GM18909 (cell line): ENCODE results near the gene APLNR.

ENCODE experiments used
- ATAC-seq: cut with Tn5 transposase; IDR thresholded peaks from one replicate; pipeline ENCODE4 v1.9.1; 2021; ENCODE audit warnings: mild to moderate bottlenecking; ENCODE audit not compliant: unreplicated experiment, poor library complexity

The APLNR gene

DNA sequence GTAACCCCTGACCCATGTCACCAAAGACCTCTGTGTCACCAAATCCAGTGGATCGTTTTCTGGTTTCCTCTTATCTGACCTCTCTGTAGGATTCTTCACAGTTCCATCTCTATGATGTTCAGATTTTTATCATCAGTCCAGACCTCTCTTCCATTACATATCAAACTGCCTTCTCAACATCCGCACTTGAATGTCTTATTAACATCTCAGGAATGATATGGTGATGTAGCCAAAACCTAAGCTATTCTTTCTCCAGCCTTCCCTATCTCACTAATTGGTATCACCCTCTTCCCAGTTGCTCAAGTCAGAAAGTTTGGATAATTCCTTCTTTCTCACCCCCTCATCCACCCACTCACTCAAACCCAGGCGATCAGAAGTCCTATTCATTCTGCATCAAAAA, 13.4 kb downstream of the APLNR start:
- no peak for ATAC-seq

DNA sequence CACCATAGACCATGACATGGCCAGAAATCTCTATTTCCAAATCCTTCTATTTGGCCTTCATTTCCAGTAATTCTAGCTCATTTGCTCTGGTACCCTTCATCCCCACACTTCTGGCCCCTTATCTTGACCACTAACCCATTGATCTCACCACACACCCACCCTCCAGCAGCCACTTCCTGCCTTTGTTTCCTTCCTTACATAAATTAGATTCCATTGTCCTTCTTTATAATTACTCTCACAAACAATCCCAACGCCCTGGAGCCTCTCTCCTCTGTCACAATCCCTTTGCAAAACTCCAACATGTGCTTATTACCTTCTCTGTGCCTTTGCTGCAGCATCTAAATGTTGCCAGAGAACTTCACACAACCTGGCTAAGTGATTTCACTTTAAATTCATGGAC, 14.8 kb downstream of the APLNR start:
- no peak for ATAC-seq

DNA sequence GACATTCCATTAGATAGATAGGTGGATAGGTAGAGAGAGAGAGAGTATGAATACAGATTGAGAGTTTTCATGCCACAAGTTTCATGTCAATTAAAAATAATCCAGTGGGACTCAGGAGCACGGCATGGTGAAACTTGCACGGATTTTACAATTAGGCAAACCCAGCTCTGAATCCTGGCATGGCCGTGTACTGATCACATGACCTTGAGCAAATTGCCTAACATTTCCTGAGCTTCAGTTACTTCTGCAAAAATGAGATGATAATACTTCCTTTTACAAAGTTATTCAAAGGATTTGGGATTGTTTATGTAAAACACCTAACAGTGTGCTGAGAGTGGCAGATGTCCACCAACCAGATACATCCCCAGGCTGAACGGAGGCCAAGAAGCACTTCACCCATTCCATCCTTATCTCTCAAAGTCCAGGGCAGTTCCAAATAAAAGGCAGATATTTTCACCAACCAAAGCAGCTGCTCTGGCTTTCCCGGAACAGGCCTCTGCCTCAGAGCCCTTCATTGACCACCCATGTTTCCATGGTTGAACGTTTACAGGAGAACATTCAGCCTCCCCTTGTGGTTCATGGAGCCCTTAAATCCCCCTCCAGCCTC, 17.9 kb downstream of the APLNR start:
- no peak for ATAC-seq

DNA sequence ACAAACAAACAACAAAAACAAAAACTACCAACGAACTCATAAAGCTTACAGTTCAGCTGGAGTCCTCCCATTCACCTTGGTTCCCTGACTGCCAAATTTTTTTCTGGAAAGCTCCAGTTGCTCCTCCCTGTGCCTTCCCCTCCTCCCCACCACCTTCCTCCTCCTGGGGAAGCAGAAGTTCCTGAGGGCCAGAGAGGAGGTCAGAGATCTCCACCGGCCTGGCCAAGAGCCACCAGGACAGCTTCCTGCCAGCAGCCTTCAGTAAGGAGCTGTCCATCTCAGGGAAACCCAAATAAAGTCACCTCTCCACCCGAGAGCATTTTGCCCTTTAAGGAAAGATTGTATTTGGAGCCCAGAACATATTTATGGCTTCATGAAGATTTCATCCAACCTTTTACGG, 20.0 kb downstream of the APLNR start:
- ATAC-seq, result no peak

DNA sequence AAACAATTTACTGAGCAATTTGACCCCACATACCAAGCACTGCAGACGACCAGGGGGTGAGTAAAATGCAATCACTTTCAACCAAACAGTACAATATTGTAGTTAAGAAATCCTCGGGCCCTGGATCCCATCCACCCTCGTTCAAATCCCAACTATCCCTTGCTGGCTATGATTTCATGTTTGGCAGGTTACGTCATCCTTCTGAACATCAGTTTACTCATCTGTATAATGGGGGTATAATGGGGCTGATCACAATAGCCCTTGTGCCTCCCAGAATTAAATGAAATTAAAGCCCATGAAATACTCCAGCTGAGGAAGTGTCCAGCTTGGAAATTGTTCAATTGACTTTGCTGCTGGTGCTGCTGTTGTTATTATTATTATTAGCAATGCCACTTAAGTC, 20.6 kb downstream of the APLNR start:
- no peak for ATAC-seq

DNA sequence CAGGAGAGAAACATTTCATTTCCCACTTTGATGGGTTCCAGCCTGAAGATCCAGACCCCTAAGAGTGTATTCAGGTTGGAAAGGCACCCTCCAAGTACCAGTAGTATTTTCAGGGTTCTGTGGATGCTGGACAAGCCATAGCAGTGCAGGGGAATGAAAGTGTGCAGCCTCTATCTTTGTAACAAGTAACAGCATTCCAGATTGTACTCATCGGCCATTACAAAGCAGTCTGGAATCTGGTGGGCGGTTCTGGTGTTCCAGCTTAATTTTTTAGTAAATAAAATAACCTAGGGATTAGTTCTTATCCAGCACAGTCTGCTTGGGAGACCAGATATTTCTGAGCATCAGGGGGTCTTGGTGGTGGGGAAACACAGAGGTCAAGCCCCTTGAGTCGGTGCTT, 22.6 kb downstream of the APLNR start:
- ATAC-seq, result no peak

DNA sequence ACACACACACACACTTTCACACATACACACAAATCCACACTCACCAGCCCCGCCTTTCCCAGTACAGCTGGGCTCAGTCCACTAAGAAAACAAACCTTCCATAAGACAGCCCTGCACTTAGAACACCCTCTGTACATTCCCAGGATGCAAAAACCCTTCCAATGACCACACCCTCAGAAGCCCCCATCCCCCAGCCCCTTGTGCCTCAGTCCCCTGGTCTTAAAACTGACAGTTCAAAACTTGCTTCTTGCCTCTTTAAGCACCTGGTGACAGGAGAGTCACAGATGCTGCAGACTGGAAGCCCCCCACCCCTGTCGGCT, 23.0 kb downstream of the APLNR start:
- ATAC-seq, result no peak

DNA sequence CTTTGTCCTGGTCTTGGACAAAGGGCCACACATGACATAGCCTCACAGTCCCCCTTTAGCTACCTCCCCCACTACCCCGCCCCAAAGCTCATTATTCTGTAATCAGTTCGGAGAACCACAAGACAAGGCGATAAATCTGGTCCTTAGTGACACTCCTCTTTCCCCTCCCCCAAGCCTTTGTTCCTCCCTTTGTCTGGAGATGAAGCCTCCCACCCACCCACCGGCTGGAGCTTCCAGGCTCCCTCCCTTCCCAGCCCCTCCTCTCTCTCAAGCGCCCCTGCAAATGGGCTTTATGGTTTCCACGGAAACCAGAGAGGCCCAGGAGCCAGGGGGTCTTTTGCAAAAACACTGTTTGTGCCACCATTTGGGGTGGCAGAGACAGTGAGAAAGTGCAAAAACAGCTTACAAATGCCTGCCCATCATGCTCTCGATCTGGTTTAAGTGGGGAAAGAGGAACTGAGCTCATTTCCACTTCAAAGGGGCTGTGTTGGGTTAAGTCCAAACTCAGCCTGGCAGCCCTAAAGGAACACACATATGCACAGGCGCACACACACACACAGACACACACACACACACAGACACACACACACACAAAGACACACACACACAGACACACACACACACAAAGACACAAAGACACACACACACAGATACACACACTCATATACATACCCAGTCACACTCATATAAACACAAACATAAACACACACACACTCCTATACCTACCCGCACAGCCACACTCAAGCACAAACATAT, 23.5 kb downstream of the APLNR start:
- ATAC-seq, result no peak

DNA sequence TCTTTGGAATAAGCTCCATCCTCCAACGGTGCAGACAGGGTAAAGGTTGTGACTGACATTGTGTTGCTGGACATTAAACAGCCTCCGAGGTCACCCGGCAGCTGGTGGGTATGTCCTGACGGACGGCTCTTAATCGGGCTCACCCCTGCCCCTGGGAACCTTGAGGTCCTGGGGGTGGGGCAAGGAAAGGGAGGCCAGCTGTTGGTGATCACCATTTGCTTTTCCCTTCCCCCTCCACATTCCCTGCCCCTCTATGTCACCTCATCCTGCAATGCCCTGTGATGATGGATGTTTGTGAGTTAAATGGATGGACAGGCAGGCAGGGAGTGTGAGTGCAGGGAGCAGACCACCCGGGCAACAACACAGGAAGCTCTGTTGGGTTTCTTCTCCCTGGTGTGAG, 26.3 kb downstream of the APLNR start:
- ATAC-seq, result no peak

DNA sequence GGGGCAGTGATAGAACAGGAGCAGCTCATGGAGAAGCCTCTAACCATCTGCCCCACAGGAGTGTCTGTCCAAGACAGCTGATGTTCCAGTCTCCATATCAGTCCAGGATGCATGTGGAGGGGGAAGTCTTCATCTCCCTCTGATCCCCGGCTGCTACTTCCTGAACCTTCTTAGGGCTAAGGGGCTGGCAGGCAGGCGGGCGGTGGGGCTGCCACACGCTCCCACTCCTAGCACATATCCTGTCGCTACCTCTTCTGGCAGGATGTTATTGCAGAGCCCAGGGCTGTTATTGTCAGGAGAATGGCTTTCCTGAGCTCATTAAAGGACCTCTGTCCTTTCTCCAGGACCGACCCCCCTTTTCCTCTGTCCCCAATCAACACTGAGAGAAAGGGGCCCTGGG, 29.9 kb downstream of the APLNR start:
- no peak for ATAC-seq

DNA sequence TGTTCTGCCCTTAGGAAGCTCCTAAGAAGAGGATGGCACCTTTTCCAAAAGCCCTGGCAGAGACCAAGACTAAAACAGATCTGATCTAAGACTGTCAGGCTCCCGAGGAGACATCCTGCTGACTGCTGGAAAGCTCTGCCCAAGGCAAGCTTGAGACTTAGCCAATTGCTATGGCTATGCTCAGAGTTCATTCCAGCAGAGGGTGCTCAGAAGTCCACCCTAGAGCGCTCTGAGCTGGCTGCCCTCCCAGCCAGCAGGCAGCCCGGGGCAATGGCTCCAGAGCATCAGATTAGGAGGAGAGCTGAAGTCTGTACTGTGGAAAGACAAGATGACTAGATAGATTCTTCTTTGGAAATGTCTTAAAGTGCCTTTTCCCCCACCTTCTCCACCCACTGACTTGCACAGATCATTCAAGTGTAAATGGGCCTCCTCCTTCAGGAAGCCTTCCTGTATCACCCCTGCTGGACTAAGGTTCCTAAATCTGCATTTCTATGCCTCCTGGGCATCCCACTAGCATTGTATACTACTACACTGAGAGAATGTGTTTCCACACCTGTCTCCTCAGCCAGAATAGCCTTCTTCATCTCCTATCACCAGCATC, 31.9 kb downstream of the APLNR start:
- ATAC-seq, result no peak

DNA sequence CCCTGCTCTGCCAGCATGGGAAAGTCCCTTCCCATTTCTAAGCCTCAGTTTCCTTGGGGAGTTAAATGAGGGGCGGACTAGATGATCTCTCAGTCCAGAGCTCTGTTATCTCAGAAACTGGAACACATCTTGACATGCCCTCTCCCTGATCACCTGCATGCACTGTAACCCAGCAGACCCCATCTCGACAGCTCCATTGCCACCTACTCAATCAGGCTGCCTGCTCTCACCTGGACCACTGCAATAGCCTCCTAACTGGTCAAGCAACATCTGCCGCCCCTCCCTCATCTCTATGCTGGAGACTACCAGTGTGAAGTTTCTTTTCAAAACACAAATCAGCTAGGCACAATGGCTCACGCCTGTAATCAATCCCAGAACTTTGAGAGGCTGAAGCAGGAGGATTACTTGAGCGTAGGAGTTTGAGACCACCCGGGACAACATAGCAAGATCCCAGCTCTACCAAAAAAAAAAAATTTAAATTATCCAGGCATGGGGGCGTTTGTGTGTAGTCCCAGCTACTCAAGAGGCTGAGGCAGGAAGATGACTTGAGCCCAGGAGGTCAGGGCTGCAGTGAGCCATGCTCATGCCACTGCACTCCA, 33.1 kb downstream of the APLNR start:
- no peak for ATAC-seq

DNA sequence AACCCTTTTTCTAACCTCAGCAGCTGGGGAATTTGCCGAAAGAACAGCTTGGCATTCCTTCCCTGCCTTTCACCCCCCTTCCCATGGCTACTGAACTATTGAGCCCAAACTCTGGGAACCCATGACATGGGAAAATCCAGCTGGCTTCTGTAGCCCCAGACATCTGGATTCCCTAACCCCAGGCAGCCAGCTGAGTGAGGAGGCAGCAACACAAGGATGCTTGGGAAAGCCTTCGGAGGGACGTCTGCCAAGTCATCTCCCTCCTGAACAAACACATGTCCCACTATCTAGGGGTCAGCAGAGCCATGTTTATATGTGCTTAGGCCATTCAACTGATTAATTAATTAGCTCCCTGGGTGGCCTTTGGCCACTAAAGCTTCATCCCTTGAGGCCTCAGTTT, 33.7 kb downstream of the APLNR start:
- no peak for ATAC-seq

DNA sequence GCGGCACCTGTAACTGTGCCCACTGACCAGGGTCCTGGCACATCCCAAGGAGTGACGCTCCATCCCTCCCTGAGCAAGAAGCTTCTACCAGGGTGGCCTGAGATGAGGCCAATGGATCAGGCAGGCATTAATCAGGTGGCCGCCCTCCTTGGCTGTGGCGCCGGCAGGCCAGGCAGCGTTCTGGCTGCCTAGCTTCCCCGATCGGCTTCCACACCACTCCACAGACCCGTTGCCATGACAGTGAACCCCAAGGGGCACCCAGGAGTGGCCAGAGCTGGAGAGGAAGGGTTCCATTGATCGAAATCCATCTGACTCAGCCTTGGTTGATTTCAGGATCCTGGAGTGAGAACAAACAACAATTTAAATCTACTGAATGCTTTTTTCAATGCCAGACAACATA, 34.8 kb downstream of the APLNR start:
- no peak for ATAC-seq

DNA sequence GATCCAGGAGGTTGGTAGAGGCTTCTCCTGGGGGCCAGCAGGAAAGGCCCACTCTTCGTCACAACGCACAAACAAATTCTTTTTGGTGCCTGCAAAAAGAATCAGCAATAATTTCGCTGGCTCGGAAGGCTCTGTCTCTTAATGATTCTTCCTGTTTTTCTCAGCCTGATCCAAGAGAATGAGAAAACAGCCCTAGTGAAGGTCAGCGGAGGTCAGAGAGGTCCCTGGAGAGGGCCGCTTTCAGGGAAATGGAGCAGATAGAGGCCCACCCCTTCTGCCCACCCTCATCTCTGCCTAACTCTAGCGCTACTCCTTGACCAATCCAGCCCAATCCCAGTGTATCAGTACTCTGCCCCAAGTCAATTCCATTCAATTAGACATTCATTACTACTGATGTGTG, 36.1 kb downstream of the APLNR start:
- ATAC-seq, result no peak

DNA sequence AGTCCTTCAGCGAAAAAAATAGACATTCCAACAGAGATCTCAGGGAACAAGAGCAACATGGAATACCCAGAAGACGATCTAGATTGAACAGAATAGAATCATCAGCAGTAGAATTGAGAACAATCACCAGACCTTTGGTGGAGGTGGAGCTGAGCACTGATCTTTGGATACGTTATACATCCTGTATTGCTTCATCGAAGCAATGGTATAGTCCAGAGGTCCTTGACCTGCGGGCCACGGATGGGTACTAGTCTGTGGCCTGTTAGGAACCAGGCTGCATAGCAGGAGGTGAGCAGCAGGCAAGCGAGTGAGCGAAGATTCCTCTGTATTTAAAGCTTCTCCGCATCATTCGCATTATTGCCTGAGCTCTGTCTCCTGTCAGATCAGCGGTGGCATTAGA, 37.7 kb downstream of the APLNR start:
- no peak for ATAC-seq

DNA sequence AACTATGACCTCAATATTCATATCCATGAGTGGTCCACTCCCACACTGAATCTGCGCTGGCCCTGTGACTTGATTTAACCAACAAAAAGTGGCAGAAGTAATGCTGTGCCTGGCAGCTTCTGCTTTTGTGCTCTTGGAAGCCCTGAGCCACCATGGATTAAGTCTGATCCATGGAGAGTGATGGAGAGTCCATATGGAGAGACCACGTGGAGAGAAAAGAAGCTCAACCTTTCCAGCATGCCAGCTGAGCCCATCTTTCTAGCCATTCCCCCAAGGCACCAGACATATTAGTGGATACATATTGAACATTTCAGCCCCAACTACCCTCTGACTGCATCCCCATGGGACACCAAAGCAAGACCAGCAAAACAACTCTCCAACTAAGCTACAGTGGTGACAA, 39.3 kb downstream of the APLNR start:
- ATAC-seq, result no peak

DNA sequence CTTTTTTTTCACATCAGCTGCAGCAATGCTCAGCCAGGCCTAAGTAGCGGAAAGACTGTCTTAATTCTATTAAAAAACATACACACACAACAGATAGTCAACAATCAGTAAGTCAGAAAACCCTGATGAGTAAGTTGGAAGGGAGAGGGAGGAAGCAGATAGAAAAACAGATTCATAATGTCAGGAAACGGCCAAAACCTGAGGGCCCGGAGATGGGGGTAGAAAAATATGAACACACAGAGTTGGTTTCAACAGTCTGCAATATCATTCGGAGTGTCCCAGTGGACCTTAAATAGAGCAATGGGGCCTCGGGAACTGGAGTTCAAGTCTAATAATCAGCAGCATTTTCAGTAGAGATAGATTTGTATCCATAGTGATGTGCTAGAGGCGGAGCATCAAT, 40.5 kb downstream of the APLNR start:
- ATAC-seq, result no peak

DNA sequence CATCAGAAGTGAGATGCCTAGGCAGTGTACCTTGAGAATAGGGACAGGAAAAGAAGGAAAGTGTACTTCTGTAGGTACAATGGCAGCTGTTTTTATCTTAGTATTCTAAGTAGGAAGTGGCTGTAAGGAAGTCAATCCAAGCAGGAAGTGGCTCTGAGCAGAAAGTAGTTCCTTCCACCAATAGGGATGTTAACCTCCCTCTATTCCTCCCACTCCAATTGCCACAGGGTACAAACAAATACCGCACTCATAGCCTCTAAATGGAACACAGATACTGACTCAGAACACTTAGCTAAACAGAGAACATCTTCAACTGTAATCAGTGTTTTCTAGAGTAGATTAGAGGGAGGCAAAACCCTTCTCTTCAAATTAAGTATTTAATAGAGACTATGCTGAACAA, 44.7 kb downstream of the APLNR start:
- ATAC-seq, result no peak

DNA sequence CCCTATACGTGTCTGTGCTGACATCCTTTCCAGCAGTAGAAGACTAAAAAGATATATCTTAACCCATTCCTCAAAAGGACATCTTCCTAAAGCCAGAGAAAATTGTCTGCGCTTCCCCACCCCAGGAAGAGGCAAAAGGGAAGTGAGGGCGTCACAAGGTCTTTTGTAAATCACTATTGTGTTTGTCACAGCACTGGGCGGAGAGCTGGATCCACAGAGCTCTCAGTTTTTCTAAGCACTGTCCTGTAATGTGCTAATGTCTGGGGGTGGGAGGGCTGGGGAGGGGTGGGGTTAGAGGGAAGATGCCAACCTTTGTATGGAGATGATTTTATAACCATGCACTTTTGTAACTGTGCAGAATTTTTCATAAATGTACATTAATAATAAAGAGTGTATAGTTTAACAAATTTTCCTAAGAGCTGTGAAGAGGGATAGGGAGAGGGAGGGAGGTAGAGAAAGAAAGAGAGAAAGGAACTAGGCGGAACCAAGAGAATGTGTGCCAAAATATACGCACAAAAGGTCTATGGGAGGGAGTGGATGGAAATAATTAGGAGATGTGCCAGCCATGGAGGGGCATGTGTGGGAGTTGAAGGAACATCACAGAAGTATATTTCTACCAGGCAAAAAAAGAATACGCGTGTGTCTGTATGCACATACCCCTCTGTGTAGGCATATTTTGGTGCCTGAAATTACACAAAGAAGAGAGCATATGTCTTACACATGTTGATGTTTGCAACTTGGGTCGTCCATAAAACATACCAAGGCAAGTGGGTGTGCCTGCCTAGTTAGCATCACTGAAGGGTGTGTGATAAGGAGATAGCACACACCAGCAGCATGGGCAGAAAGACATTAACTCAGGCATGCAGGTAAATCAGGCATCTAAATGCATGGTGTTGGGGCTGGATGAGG, 45.5 kb downstream of the APLNR start:
- no peak for ATAC-seq

DNA sequence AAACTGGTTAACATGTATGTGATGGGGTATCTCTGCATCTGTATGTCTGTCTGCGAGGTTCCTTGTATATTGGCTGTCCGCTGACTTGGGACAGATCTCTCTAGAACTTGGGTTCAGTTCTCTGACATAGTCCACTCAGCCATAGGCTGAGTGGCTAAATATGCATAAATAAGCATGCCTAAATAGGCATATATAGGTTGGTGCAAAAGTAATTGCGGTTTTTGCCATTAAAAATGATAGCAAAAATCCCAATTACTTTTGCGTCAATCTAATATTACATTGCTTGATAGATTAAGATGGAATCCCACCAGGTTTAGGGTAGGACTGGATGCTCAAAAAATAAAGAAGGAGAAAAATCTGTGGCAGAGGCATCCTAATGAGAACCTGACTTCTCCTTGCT, 46.5 kb downstream of the APLNR start:
- ATAC-seq, result no peak
